HepG2 (cell line): ENCODE results near the gene CLDND2. TPM values are rescaled to one million over a fixed set of nuclear protein-coding genes. Genes with fewer than 3 reads are reported as not detected.
A peak's percentile ranks its signal among the peaks of the same experiment; 100 is the strongest.

ENCODE experiments used
- ARID4A ChIP-seq: sonication (generic); formaldehyde crosslinking; IDR thresholded peaks from 2 replicates; pipeline ENCODE4 v1.5.0; 2020; ENCODE audit warnings: mild to moderate bottlenecking, missing genetic modification reagents, borderline replicate concordance
- CSRNP1 ChIP-seq: sonication (generic); formaldehyde crosslinking; IDR thresholded peaks from 2 replicates; pipeline ENCODE4 v1.8.1; 2023; ENCODE audit warnings: mild to moderate bottlenecking, missing genetic modification reagents
- CSRNP2 ChIP-seq: sonication (generic); formaldehyde crosslinking; conservative IDR thresholded peaks from 2 replicates; pipeline ENCODE4 v1.8.0; 2022; ENCODE audit warnings: low read depth, missing genetic modification reagents
- FOXP1 ChIP-seq, 2 experiments: fragments of 450-650 bp in 1 of 2; IDR thresholded peaks; 2 replicates each; pipeline ENCODE4 v1.6.1; 2017 to 2018; ENCODE audit warnings: antibody characterized with exemption in 1 of 2
- HOXD1 ChIP-seq: sonication (generic); formaldehyde crosslinking; IDR thresholded peaks from 2 replicates; pipeline ENCODE4 v1.5.0; 2020; ENCODE audit warnings: missing genetic modification reagents
- IKZF4 ChIP-seq: sonication (generic); formaldehyde crosslinking; IDR thresholded peaks from 2 replicates; pipeline ENCODE4 v1.5.1; 2020; ENCODE audit warnings: borderline replicate concordance, mild to moderate bottlenecking, low read depth, missing genetic modification reagents; ENCODE audit errors: not compliant biosample characterization
- NR2C2 ChIP-seq: sonication (generic); formaldehyde crosslinking; IDR thresholded peaks from 2 replicates; pipeline ENCODE4 v1.4.0; 2020; ENCODE audit warnings: missing genetic modification reagents, mild to moderate bottlenecking, moderate library complexity, borderline replicate concordance
- PHF21A ChIP-seq: sonication (generic); formaldehyde crosslinking; IDR thresholded peaks from 2 replicates; pipeline ENCODE4 v1.5.0; 2020; ENCODE audit warnings: mild to moderate bottlenecking, missing genetic modification reagents
- PHF5A ChIP-seq: IDR thresholded peaks from one replicate; pipeline ENCODE4 v1.6.1; 2018; ENCODE audit warnings: low read depth, missing genetic modification reagents; ENCODE audit not compliant: unreplicated experiment
- SRSF4 ChIP-seq: fragments of 200-400 bp; formaldehyde crosslinking; IDR thresholded peaks from one replicate; pipeline ENCODE4 v1.6.1; 2018; ENCODE audit warnings: mild to moderate bottlenecking, low read depth, low read length, moderate library complexity; ENCODE audit not compliant: poor library complexity, severe bottlenecking
- ZBED4 ChIP-seq: sonication (generic); formaldehyde crosslinking; IDR thresholded peaks from 2 replicates; pipeline ENCODE4 v1.4.0; 2020; ENCODE audit warnings: missing genetic modification reagents, borderline replicate concordance
- ZC3H13 ChIP-seq: sonication (generic); formaldehyde crosslinking; IDR thresholded peaks from 2 replicates; pipeline ENCODE4 v1.8.1; 2023; ENCODE audit warnings: mild to moderate bottlenecking, missing genetic modification reagents, moderate library complexity
- ZNF275 ChIP-seq: sonication (generic); formaldehyde crosslinking; IDR thresholded peaks from 2 replicates; pipeline ENCODE4 v1.8.0; 2022; ENCODE audit warnings: missing genetic modification reagents, mild to moderate bottlenecking, inconsistent platforms, borderline replicate concordance
- polyA plus RNA-seq, 8 experiments: library from polyadenylated mRNA; depleted of rRNA in 3 of 8; stranded (reverse) in 7 of 8; unstranded in 1 of 8; fragments of >200 nt; fragmentation: Illumina TruSeq in 4 of 8; extraction: Trizol in 4 of 8; gene quantifications; 2 replicates each; pipeline versions ENCODE4 v1.2.1 to v1.2.3, GENCODE V29; 2011 to 2016; ENCODE audit warnings: low read depth in 4 of 8, missing spikeins in 1 of 8, mixed read lengths in 1 of 8; ENCODE audit not compliant: insufficient read depth in 1 of 8
- total RNA-seq, 5 experiments: library from RNA; depleted of rRNA; stranded (reverse); fragments of >200 nt; fragmentation: Illumina TruSeq; extraction: Trizol; gene quantifications; 2 replicates each; pipeline ENCODE4 v1.2.3, GENCODE V29; 2016; ENCODE audit warnings: low read depth in 1 of 5

The CLDND2 gene
- total and polyA plus RNA-seq, 2 of the 13 experiments (the other 11 are each of a cell fraction or from before 2014, with no cell fraction given) = 0.84 to 1.8 TPM

GRCh38 chr19:51367565-51368365, 1.0 kb downstream of the CLDND2 start (continued):
- TF ChIP-seq ZNF275 = 0 out of 2 replicates have a peak, but pooled peaks have one; percentile 20
- TF ChIP-seq CSRNP1 (CRISPR knock-in tag) = peak; percentile 58; the same call in 1 of the 2 replicates
- peak; percentile 86 for TF ChIP-seq ARID4A (CRISPR knock-in tag)
- no peak for TF ChIP-seq FOXP1 (IDR thresholded peaks at IDR 0.05)
- TF ChIP-seq FOXP1 (CRISPR knock-in tag; IDR thresholded peaks at IDR 0.05) = no peak
- 0 out of 2 replicates have a peak, but pooled peaks have one; percentile 60 for TF ChIP-seq CSRNP2
- peak; percentile 58 for TF ChIP-seq SRSF4
- TF ChIP-seq HOXD1 (CRISPR knock-in tag) = no peak
- TF ChIP-seq PHF21A (CRISPR knock-in tag) = peak; percentile 77
- peak; percentile 24; the same call in 1 of the 2 replicates for TF ChIP-seq NR2C2 (CRISPR knock-in tag)
- peak; percentile 90 for TF ChIP-seq PHF5A (CRISPR knock-in tag)
- peak; percentile 96 for TF ChIP-seq ZC3H13 (CRISPR knock-in tag)
- peak; percentile 34; the same call in 1 of the 2 replicates for TF ChIP-seq ZBED4 (CRISPR knock-in tag)
- TF ChIP-seq IKZF4 = peak; percentile 47
